Mammary epithelial cell (primary cell): Measurements from ENCODE around the gene DDN.

Experiments
- CTCF ChIP-seq, 2 donors: IDR thresholded peaks in 1 of 2; conservative IDR thresholded peaks in 1 of 2; 2 replicates each; pipeline ENCODE4 v1.5.1; 2011 to 2012; ENCODE audit warnings: inconsistent platforms in 2 of 2, low read length in 2 of 2, mild to moderate bottlenecking in 2 of 2, control low read depth in 1 of 2, low read depth in 1 of 2; ENCODE audit not compliant: insufficient read depth in 1 of 2; ENCODE audit errors: extremely low read depth in 1 of 2
- EZH2 ChIP-seq: IDR thresholded peaks from 2 replicates; pipeline ENCODE4 v1.6.1; 2012; ENCODE audit warnings: low read length, inconsistent platforms, borderline replicate concordance

- TF ChIP-seq CTCF (conservative IDR thresholded peaks at IDR 0.05 in 1 of 2, IDR thresholded peaks at IDR 0.05 in 1 of 2; ENCODE audit: extremely low read depth in 1 of 2, insufficient read depth in 1 of 2, low read depth in 1 of 2, low read length in 2 of 2) (no peak), EZH2 (no peak)
These were observed 29.6 kb upstream of the DDN start for GRCh38 chr12:49028666-49029275.
